WERI-Rb-1 (cell line): ENCODE results near the gene USP30.
"Not testable (repeated sequence)": the region's sequence is repeated elsewhere in the genome, so short reads cannot be mapped to it uniquely, and the experiment has no call there.

Source experiments
- DNase-seq: peaks from one replicate; pipeline ENCODE4 v3.0.0-alpha.2; 2020
- H3K27ac ChIP-seq: fragments of 250-450 bp; sonication (Bioruptor Pico); 2 replicates; pipeline ENCODE4 v1.5.1; 2020; ENCODE audit warnings: mild to moderate bottlenecking, moderate library complexity
- H3K27me3 ChIP-seq: fragments of 250-450 bp; sonication (Bioruptor Pico); 2 replicates; pipeline ENCODE4 v1.5.1; 2021; ENCODE audit warnings: mild to moderate bottlenecking, low read depth, moderate library complexity; ENCODE audit not compliant: insufficient read depth, severe bottlenecking
- H3K36me3 ChIP-seq: fragments of 250-450 bp; sonication (Bioruptor Pico); 2 replicates; pipeline ENCODE4 v1.5.1; 2020; ENCODE audit warnings: mild to moderate bottlenecking, moderate library complexity
- H3K4me3 ChIP-seq: 2 replicates; pipeline ENCODE4 v1.5.1; 2011; ENCODE audit warnings: low read depth, mild to moderate bottlenecking, control low read depth, low read length
- H3K9me3 ChIP-seq: fragments of 250-450 bp; sonication (Bioruptor Pico); 2 replicates; pipeline ENCODE4 v1.5.1; 2021; ENCODE audit warnings: mild to moderate bottlenecking, moderate library complexity; ENCODE audit not compliant: severe bottlenecking
- CTCF ChIP-seq: IDR thresholded peaks from 2 replicates; pipeline ENCODE4 v1.5.1; 2011; ENCODE audit warnings: low read depth, mild to moderate bottlenecking, control low read depth, inconsistent platforms, low read length

Gene USP30

GRCh38 chr12:109027767-109028166 is 24.6 kb upstream of the USP30 start:
- TF ChIP-seq CTCF, result no peak
- no peak for DNase-seq
- no peak overlapping the region for H3K4me3 ChIP-seq
- no peaks in the 10 kb centered on the region for H3K36me3 ChIP-seq
- no peak overlapping the region for H3K27ac ChIP-seq
- H3K9me3 ChIP-seq, result no peaks in the 10 kb centered on the region
- no peaks in the 10 kb centered on the region for H3K27me3 ChIP-seq

DNA sequence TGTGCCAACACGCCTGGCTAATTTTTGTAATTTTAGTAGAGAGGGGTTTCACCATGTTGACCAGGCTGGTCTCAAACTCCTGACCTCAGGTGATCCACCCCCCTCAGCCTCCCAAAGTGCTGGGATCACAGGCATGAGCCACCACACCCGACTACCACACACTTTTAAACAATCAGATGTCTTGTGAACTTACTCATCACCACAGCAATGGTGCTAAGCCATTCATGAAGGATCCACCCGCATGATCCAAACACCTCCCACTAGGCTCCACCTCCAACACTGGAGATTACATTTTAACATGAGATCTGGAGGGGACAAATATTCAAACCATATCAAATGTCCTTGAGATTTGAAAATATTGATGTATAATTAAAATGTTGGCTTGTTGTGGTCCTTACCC is 23.8 kb upstream of the USP30 start:
- not testable (repeated sequence) for H3K36me3 ChIP-seq, H3K4me3 ChIP-seq, H3K27me3 ChIP-seq, H3K27ac ChIP-seq, H3K9me3 ChIP-seq, DNase-seq

- no peaks in the 10 kb centered on the region for H3K27me3 ChIP-seq
- H3K4me3 ChIP-seq, result no peak overlapping the region
- no peaks in the 10 kb centered on the region for H3K9me3 ChIP-seq
- DNase-seq, result no peak
- no peaks in the 10 kb centered on the region for H3K36me3 ChIP-seq
- no peak for TF ChIP-seq CTCF
- no peak overlapping the region for H3K27ac ChIP-seq
Observed at GRCh38 chr12:109029411-109029810, 23.0 kb upstream of the USP30 start.

DNA sequence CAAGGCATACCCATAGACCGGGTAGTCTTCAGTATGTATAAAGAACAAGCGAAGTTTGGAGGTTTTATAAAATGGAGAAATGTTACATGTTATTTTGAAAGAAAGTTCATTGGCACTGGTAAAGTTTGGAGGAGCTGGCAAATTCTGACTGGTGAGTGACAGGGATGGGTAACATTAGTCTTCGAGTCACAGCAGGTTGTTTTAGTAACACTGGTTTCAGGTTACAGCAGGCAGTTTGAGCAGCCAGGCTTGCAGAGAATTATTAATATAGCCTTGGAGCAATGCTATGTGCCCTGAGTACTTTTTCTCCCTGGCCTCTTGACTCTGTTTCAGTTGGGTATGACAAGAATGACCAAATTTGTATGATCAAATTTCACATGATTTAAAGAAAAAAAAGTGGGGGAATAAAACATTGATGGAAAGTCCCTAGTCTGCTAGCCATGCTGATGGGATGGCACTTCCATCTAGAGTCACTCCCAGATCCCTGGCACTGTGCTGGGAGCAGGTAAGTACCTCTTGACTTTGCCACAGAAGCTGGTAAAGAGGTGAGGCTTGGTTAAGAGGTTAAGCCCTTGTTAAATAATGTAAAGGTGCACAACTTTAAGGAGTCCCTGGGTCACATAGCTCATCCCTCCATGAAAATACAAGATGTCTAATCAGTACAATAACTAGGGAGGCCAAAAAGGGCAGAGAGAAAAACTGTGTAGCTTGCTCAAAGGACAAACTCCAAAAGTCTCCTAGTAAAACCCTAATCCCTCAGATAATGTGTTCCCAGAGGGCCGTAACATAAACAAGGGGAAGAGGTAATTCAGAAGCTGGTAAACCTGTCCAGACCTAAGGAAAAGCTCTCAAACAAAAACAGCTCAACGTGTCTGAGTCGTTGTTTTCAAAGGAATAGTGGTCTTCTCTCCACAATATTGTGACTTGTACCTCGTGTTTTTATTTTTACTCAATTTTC is 18.9 kb upstream of the USP30 start:
- DNase-seq, result no peak
- Histone ChIP-seq H3K36me3 (no peaks in the 10 kb centered on the region), H3K27ac (no peak overlapping the region), H3K27me3 (no peaks in the 10 kb centered on the region), H3K9me3 (peaks cover 6% of the 10 kb centered on the region), H3K4me3 (no peak overlapping the region)
- no peak for TF ChIP-seq CTCF

GRCh38 chr12:109036975-109037374 is 15.4 kb upstream of the USP30 start:
- no peaks in the 10 kb centered on the region for H3K36me3 ChIP-seq
- no peak for TF ChIP-seq CTCF
- peaks cover 6% of the 10 kb centered on the region for H3K9me3 ChIP-seq
- no peaks in the 10 kb centered on the region for H3K27me3 ChIP-seq
- no peak for DNase-seq
- no peak overlapping the region for H3K27ac ChIP-seq
- no peak overlapping the region for H3K4me3 ChIP-seq

DNA sequence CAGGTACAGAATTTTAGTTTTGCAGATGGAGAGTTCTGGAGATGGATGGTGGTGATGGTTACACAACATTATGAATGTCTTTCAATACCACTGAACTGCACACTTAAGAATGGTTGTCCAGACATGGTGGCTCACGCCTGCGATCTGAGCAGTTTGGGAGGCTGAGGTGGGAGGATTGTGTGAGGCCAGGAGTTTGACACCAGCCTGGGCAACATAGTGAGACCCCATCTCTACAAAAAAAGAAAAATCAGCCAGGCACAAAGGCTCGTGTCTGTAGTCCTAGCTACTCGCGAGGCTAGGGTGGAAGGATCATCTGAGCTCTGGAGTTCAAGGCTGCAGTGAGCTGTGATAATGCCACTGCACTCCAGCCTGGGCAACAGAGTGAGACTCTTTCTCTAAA is 8.1 kb upstream of the USP30 start:
- no peaks in the 10 kb centered on the region for H3K9me3 ChIP-seq
- no peak overlapping the region for H3K27ac ChIP-seq
- no peak for DNase-seq
- H3K4me3 ChIP-seq, result no peak overlapping the region
- TF ChIP-seq CTCF, result no peak
- no peaks in the 10 kb centered on the region for H3K36me3 ChIP-seq
- H3K27me3 ChIP-seq, result no peaks in the 10 kb centered on the region
